WTC11 (cell line): ENCODE results near the gene OR2V2.

Experiments
- NR2C2 ChIP-seq: sonication (generic); formaldehyde crosslinking; IDR thresholded peaks from 2 replicates; pipeline ENCODE4 v1.8.0; 2022; ENCODE audit warnings: mild to moderate bottlenecking, missing genetic modification reagents
- ZNF138 ChIP-seq: sonication (generic); formaldehyde crosslinking; conservative IDR thresholded peaks from 2 replicates; pipeline ENCODE4 v1.8.1; 2022; ENCODE audit warnings: mild to moderate bottlenecking, moderate library complexity, missing genetic modification reagents
- TF ChIP-seq, protein P1 (sequence below): fragments of 200-600 bp; IDR thresholded peaks from 2 replicates; pipeline ENCODE4 v1.8.0; 2022; ENCODE audit warnings: antibody characterized with exemption
- TF ChIP-seq, protein P2 (sequence below): sonication (generic); formaldehyde crosslinking; IDR thresholded peaks from 2 replicates; pipeline ENCODE4 v1.8.0; 2022; ENCODE audit warnings: mild to moderate bottlenecking, missing genetic modification reagents
- TF ChIP-seq, protein P3 (sequence below): sonication (generic); formaldehyde crosslinking; IDR thresholded peaks from 2 replicates; pipeline ENCODE4 v1.8.1; 2023; ENCODE audit warnings: mild to moderate bottlenecking, missing genetic modification reagents, moderate library complexity
- TF ChIP-seq, protein P4 (sequence below): sonication (generic); formaldehyde crosslinking; conservative IDR thresholded peaks from 2 replicates; pipeline ENCODE4 v1.8.1; 2023; ENCODE audit warnings: mild to moderate bottlenecking, low read depth, missing genetic modification reagents, moderate library complexity
- TF ChIP-seq, protein P5 (sequence below): sonication (generic); formaldehyde crosslinking; IDR thresholded peaks from 2 replicates; pipeline ENCODE4 v1.8.1; 2022; ENCODE audit warnings: low read depth, missing genetic modification reagents, borderline replicate concordance

DNA sequence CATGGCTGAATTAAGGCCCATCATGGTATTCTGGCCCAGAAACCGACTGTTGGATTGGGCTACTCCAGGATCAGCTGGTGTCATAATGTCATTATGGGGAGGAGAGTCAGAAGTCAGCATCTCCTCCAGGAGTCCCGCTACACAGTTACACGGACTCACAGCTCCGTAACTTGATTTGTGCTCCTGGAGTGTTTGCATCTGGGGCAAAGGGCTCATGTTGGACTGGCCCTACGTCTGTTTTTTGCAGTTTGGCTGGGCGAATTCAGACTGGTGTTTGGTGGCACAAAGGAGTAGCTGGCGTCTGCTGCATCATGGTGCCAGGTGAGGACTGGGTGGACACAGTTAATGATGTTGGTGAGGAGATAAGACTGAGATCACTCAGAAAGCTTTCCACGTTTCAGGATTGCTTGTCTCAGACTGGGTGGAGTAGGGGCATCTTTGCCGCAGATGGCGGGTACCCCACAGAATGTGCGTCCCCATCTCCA is 47.7 kb upstream of the OR2V2 start:
- TF ChIP-seq NR2C2 (no peak), ZNF138 (no peak)
- TF ChIP-seq, protein P1, sequence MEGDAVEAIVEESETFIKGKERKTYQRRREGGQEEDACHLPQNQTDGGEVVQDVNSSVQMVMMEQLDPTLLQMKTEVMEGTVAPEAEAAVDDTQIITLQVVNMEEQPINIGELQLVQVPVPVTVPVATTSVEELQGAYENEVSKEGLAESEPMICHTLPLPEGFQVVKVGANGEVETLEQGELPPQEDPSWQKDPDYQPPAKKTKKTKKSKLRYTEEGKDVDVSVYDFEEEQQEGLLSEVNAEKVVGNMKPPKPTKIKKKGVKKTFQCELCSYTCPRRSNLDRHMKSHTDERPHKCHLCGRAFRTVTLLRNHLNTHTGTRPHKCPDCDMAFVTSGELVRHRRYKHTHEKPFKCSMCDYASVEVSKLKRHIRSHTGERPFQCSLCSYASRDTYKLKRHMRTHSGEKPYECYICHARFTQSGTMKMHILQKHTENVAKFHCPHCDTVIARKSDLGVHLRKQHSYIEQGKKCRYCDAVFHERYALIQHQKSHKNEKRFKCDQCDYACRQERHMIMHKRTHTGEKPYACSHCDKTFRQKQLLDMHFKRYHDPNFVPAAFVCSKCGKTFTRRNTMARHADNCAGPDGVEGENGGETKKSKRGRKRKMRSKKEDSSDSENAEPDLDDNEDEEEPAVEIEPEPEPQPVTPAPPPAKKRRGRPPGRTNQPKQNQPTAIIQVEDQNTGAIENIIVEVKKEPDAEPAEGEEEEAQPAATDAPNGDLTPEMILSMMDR, result no peak
- TF ChIP-seq, protein P2, sequence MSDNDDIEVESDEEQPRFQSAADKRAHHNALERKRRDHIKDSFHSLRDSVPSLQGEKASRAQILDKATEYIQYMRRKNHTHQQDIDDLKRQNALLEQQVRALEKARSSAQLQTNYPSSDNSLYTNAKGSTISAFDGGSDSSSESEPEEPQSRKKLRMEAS (CRISPR knock-in tag), result no peak
- TF ChIP-seq, protein P3, sequence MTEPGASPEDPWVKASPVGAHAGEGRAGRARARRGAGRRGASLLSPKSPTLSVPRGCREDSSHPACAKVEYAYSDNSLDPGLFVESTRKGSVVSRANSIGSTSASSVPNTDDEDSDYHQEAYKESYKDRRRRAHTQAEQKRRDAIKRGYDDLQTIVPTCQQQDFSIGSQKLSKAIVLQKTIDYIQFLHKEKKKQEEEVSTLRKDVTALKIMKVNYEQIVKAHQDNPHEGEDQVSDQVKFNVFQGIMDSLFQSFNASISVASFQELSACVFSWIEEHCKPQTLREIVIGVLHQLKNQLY (CRISPR knock-in tag), result no peak
- TF ChIP-seq, protein P4, sequence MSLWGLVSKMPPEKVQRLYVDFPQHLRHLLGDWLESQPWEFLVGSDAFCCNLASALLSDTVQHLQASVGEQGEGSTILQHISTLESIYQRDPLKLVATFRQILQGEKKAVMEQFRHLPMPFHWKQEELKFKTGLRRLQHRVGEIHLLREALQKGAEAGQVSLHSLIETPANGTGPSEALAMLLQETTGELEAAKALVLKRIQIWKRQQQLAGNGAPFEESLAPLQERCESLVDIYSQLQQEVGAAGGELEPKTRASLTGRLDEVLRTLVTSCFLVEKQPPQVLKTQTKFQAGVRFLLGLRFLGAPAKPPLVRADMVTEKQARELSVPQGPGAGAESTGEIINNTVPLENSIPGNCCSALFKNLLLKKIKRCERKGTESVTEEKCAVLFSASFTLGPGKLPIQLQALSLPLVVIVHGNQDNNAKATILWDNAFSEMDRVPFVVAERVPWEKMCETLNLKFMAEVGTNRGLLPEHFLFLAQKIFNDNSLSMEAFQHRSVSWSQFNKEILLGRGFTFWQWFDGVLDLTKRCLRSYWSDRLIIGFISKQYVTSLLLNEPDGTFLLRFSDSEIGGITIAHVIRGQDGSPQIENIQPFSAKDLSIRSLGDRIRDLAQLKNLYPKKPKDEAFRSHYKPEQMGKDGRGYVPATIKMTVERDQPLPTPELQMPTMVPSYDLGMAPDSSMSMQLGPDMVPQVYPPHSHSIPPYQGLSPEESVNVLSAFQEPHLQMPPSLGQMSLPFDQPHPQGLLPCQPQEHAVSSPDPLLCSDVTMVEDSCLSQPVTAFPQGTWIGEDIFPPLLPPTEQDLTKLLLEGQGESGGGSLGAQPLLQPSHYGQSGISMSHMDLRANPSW (CRISPR knock-in tag), result no peak
- TF ChIP-seq, protein P5, sequence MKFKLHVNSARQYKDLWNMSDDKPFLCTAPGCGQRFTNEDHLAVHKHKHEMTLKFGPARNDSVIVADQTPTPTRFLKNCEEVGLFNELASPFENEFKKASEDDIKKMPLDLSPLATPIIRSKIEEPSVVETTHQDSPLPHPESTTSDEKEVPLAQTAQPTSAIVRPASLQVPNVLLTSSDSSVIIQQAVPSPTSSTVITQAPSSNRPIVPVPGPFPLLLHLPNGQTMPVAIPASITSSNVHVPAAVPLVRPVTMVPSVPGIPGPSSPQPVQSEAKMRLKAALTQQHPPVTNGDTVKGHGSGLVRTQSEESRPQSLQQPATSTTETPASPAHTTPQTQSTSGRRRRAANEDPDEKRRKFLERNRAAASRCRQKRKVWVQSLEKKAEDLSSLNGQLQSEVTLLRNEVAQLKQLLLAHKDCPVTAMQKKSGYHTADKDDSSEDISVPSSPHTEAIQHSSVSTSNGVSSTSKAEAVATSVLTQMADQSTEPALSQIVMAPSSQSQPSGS (CRISPR knock-in tag), result no peak
